Measurements from ENCODE around the gene PEAK1.
A peak's percentile ranks its signal among the peaks of the same experiment; 100 is the strongest.

The PEAK1 gene, protein sequence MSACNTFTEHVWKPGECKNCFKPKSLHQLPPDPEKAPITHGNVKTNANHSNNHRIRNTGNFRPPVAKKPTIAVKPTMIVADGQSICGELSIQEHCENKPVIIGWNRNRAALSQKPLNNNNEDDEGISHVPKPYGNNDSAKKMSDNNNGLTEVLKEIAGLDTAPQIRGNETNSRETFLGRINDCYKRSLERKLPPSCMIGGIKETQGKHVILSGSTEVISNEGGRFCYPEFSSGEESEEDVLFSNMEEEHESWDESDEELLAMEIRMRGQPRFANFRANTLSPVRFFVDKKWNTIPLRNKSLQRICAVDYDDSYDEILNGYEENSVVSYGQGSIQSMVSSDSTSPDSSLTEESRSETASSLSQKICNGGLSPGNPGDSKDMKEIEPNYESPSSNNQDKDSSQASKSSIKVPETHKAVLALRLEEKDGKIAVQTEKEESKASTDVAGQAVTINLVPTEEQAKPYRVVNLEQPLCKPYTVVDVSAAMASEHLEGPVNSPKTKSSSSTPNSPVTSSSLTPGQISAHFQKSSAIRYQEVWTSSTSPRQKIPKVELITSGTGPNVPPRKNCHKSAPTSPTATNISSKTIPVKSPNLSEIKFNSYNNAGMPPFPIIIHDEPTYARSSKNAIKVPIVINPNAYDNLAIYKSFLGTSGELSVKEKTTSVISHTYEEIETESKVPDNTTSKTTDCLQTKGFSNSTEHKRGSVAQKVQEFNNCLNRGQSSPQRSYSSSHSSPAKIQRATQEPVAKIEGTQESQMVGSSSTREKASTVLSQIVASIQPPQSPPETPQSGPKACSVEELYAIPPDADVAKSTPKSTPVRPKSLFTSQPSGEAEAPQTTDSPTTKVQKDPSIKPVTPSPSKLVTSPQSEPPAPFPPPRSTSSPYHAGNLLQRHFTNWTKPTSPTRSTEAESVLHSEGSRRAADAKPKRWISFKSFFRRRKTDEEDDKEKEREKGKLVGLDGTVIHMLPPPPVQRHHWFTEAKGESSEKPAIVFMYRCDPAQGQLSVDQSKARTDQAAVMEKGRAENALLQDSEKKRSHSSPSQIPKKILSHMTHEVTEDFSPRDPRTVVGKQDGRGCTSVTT (N-terminal part only)

GRCh38 chr15:77419836-77420609 is at the start of gene PEAK1:
PEAK1 (minus strand) TSS chr15:77420104; CDS start chr15:77181926, 238,178 bp downstream.
- no peak for TF ChIP-seq CTCF (IDR thresholded peaks at IDR 0.05; ENCODE audit: control insufficient read depth, extremely low read depth, insufficient read depth)
- H3K4me3 ChIP-seq (ENCODE audit: low read depth, low read length): peak within 1 kb of the TSS; percentile 68
- DNase-seq (ENCODE audit: low read depth): peak; percentile 90

DNA sequence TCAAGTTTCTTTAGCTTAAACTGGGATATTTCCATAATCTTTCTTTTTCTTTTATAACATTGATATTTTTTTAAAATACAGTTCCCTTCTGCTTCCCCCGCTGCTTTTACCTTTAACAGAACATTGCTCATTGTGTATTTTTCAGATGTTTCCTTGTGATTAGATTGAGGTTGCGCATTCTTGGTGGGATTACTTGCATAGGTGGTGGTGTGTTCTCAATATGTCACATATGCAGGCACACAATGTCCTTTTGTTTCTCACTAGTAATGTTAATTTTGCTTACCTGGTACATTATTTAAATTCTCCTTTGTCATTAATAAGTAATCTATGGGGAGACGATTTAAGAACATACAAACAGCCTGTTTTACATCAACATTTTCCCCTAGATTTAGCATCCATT is 49.0 kb upstream of the PEAK1 start:
- no peak for TF ChIP-seq CTCF (IDR thresholded peaks at IDR 0.05; ENCODE audit: control insufficient read depth, extremely low read depth, insufficient read depth)
- no peak overlapping the region for H3K4me3 ChIP-seq (ENCODE audit: low read depth, low read length)

GRCh38 chr15:77466521-77466920 is 46.6 kb upstream of the PEAK1 start:
- no peak for DNase-seq (ENCODE audit: low read depth)
- no peak for TF ChIP-seq CTCF (IDR thresholded peaks at IDR 0.05; ENCODE audit: control insufficient read depth, extremely low read depth, insufficient read depth)
- no peak overlapping the region for H3K4me3 ChIP-seq (ENCODE audit: low read depth, low read length)

More for the DNA sequence above, 49.0 kb upstream of the PEAK1 start:
- no peak for DNase-seq (ENCODE audit: low read depth)

GRCh38 chr15:77464129-77464865 is 44.4 kb upstream of the PEAK1 start:
- no peak for DNase-seq (ENCODE audit: low read depth)
- TF ChIP-seq CTCF (IDR thresholded peaks at IDR 0.05; ENCODE audit: control insufficient read depth, extremely low read depth, insufficient read depth): no peak
- H3K4me3 ChIP-seq (ENCODE audit: low read depth, low read length): no peak overlapping the region

DNA sequence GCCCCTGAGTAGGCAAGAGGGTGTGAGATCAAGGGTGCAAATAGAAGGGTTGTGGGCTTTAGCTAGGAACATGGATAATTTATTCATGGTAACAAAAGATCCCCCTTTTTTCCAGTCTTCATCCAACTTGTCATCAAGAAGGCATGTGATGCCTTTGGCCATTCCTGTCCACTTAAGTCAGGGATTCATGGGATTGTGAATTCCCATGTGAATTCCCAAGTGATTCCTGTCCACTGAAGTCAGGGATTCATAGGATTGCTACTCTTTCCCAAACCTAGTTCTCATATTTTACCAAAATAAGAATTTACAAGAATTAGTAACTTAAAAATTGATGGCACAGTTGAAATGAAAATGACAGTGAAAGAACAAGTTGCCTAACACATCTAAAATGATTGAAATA is 41.6 kb upstream of the PEAK1 start:
- DNase-seq (ENCODE audit: low read depth): no peak
- no peak for TF ChIP-seq CTCF (IDR thresholded peaks at IDR 0.05; ENCODE audit: control insufficient read depth, extremely low read depth, insufficient read depth)

More for the DNA sequence above, 41.6 kb upstream of the PEAK1 start:
- H3K4me3 ChIP-seq (ENCODE audit: low read depth, low read length): no peak overlapping the region
